ENCODE results near the gene MLEC.
"Not testable (repeated sequence)": the region's sequence is repeated elsewhere in the genome, so short reads cannot be mapped to it uniquely, and the experiment has no call there.

MLEC gene

GRCh38 chr12:120663741-120664140, 23.2 kb upstream of the MLEC start:
- no peak for DNase-seq

DNA sequence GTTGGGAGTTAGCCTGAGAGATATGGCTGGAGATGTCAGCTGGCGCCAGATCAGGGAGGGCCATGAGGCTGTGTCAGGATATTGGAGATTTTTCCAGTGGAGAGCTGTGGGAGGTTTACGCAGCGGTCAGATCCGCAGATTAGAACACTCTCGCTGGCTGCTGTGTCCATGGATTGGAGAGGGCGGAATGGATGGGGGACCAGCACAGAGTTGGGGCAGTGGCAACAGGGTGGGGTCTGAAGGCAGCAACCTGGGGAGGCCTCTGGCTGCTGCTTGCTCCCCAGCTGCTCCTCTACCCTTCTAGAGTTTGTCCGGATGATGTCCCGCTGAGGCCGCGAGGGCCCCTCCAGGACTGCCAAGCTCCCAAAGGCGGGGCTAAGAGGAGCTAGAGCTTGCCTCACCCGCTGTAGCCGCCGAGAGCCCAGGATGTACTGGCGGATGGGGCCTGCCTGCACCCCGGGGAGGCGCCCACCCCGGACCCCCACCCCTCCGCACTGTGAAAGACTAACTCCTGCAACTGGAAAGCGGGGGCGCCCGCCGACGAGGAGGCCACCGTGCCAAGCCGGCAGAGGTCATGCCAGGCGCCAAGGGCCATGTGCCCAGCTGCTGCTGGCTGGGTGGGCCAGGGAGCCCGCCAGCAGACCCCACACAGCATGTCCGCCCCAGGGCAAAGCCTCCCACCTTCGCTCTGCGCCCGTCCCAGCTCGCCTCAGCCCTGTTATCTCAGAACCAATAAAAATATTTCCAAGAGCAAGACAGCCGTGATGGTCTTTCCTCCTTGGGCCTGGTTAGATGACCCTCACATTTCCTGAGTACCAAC, 20.2 kb upstream of the MLEC start:
- no peak for DNase-seq

- DNase-seq = no peak
Observed at GRCh38 chr12:120668091-120668867, 18.7 kb upstream of the MLEC start.

- DNase-seq = no peak
Observed at GRCh38 chr12:120668868-120669840, 17.8 kb upstream of the MLEC start.

DNA sequence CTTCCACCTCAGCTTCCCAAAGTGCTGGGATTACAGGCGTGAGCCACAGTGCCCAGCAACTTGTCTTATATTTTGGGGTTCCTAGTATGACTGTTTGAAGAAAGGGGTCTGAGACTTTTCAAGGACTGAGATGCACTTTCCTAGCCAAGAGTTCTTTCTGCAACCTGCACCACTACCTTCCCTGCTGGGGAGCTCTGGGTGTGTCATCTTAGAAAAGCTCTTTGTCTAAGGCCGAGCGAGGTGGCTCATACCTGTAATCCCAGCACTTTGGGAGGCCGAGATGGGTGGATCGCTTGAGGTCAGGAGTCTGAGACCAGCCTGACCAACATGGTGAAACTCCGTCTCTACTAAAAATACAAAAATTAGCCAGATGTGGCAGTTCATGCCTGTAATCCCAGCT, 16.7 kb upstream of the MLEC start:
- not testable (repeated sequence) for DNase-seq

- no peak for DNase-seq
Observed at GRCh38 chr12:120670667-120671066, 16.3 kb upstream of the MLEC start.

- no peak for DNase-seq
Observed at GRCh38 chr12:120674097-120674636, 12.8 kb upstream of the MLEC start.

DNA sequence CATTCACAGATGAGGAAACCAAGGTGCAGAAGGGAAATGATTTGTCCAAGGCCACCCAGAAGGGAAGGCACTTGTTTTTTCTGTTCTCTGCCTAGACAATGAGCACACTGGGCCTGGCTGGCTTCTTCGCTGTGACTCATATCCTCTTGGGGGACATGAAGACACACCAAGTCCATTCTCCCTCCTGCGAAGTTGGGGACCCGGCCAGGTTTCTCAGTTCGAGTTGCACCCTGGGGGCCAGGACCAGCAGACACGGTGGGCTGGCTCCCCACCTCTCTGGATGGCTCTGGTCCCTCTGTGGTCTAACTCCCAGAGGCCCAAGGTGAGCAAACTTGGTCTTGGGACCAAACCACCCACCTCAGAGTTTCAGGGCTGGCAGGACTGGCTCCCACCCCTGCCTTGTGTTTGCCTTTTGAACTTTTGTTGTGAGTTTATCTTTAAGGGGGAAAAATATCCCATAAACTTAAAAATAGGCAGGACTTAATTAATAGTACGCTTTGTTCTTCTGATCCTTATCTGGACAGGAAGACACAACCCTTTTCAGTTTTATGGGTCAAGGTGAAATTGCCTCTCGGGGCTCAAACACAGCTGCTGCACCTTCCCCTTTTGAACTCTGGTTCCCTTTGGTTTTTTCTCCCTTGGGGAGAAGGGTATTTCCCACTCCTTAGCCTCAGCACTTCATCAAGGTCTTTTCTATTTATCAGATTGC, 9.0 kb upstream of the MLEC start:
- no peak for DNase-seq

DNA sequence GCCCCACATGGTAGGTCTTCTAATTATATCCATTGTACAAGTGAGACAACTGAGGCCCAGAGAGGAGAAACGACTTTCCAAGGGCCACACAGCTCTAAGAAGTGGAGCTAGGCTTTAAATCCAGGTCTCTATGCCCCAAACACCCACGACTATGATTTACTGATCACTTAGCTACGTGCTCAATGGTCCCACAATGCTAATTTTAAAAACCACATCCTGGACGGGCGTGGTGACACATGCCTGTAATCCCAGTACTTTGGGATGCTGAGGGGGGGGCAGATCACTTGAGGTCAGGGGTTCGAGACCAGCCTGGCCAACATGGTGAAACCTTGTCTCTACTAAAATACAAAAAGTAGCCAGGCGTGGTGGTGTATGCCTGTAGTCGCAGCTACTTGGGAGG, 8.4 kb upstream of the MLEC start:
- DNase-seq = no peak

GRCh38 chr12:120680165-120680738, 6.7 kb upstream of the MLEC start:
- DNase-seq = no peak

DNA sequence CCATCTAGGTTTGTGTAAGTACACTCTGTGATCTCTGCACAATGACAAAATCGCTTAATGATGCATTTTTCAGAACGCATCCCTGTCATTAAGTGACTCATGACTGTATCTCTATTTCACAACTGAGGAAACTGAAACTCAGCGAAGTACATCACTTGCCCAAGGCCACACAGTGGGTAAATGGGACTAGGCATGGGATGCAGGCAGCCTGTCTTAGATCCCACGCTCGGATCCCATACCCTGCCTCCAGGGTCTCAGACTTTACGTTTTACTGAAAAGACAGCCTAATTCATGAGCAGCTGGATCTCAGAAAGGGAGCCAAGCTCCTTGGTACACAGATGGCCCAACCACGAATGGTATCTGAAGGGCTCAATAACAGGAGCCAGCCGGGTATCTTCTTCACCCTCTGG, 2.4 kb upstream of the MLEC start:
- no peak for DNase-seq

DNA sequence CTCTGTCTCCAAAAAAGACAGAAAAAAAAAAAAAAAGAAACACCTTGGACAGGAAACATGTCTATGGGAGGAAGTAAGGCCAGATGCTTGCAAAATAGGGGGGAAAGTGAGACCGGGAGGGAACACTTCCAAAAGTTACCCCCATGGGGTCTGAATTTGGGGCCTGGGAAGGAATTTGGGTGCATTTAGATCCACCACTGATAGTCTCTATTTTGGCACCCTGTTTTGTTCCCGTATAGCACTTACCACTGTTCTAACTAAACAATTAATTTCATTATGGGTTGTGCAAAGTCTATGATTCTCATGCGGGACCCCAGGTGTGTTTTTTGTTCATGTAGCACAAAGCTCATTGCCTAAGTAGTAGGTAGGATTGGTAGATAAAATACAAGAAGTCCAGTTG, 1.4 kb upstream of the MLEC start:
- no peak for DNase-seq

- peak; percentile 98 for DNase-seq
Observed at GRCh38 chr12:120686151-120686689, 729 bp upstream of the MLEC start.

DNA sequence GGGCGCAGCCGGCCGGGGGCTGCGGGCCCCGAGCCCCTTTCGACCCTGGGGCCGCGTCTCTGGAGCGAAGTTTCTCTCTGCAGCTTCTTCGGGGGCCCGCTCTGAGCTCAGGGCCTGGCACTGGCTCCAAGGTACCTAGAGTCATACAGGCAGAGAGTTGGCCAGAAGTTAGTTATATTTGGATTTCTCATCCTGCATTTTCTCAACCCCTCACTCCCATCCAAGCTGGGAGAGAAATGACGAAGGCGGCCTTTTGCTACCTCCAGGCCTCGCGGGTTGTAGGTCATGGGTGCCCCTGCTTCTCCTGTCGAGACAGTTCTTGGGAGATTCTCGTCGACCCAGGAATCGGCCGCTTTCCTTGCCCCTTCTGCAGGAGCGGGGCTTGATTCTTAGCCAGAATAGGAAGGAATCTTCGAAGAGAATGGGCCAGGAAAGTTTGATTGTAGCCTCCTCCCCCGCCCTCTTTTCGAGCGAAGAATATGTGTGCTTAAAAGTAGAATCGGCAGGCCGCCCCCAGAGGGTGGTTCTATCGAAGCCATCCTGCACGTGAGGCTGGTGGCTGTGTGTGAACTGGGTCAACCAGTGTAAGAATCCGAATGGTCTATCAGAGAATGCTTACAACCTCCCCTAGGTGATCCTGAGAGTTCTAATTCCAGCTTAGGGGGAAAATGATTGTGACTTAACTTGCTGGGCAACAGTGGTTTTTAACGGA, 785 bp downstream of the MLEC start:
- DNase-seq = no peak

- no peak for DNase-seq
Observed at GRCh38 chr12:120688527-120689071, 1.6 kb downstream of the MLEC start.

DNA sequence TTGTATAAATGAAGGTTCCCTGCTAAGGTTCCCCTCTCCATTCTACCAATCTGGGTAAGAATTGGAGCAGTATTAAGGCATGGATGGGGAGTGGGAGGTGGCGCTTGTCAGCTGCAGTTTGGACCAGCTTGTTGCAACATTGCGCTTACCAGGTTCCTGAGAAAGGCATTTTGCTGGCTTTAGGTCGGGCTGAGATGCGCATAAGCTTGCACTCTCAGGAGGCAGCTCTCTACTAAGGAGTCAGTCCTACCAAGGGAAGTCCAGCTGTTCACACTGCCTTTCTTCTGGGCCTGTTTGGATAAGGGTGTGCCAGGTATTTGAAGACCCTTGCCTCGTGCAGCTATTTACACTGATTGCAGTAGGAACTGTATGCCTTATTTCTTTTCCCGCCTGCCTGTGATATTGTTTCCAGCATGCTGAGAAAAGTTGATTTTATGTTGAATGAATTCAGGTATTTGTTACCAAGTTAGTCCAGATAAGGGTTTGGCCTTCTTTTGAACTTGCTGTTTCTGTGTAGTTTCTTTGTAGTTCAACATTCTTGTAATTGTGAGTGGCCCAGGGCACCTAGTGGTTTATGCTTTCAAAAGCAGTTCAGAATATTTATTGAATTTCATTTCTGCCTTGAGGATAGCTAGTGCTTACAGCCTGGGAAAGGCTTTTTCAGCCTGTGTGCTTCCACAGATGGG, 2.6 kb downstream of the MLEC start:
- no peak for DNase-seq

- DNase-seq = no peak
Observed at GRCh38 chr12:120690083-120690450, 3.1 kb downstream of the MLEC start.

DNA sequence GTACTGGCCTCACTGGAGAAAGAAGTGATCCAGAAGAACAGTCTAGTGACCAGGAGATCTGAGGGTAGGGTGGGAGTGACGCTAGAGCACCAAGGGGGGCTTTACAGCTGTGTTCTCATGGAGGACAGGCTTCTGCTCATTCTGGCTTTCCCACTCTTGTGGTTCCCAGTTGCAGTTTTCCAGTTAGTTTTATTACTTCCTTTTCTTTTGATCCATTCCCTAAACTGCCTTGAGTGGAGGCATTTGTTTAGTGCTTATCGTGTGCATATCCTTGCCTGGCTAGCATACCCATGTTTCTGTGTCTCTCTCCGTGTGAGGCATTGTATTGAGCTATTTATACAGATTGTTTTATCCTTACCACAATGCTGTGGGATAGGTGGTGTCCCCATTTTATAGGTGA, 4.0 kb downstream of the MLEC start:
- no peak for DNase-seq

DNA sequence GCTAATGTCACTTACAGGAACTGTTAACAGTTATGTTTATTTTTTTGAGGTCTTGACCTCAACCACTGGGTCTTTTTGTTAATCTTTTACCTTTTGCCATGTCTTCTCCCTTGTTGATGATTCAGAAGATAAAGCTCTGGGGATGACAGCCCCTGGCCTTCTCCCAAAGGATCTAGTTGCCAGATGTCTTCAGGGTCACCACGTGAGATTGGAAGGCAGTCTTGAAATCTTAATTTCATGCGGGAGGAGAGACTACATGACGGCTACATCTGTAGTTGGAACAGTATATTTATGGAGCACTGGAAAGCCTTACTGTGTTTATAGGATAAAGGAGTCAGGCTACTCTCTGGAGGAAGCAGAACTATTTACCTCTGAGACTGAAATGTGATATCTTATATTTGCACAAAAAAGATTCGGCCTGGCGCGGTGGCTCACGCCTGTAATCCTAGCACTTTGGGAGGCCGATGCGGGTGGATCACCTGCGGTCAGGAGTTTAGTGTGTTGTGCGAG, 5.6 kb downstream of the MLEC start:
- DNase-seq = no peak

- no peak for DNase-seq
Observed at GRCh38 chr12:120693848-120694247, 6.9 kb downstream of the MLEC start.
